ENCODE results near the gene EIF5B. TPM values are rescaled to one million over a fixed set of nuclear protein-coding genes. Genes with fewer than 3 reads are reported as not detected.

Gene EIF5B
- total RNA-seq, 2 experiments from 2014 or later: 71.6 to 75.3 TPM

- ChIA-PET CTCF (interaction anchor here (1.3 kb wide), 1 partner anchor 32 kb away, joined by 3 read pairs; no protein-coding TSS in a partner anchor), POLR2A (no interaction called here)
- intact Hi-C loops (cut with micrococcal nuclease): no loop called here
- Mint-ChIP-seq H3K27ac (peak overlapping the region; percentile 9), H3K9me3 (no peaks in the 10 kb centered on the region), H3K4me1 (ENCODE audit: low read depth) (peaks cover 4% of the 10 kb centered on the region), H3K4me3 (no peak overlapping the region), H3K36me3 (ENCODE audit: low read depth) (peaks cover 45% of the 10 kb centered on the region), H3K27me3 (no peaks in the 10 kb centered on the region)
- TF ChIP-seq, protein P1, sequence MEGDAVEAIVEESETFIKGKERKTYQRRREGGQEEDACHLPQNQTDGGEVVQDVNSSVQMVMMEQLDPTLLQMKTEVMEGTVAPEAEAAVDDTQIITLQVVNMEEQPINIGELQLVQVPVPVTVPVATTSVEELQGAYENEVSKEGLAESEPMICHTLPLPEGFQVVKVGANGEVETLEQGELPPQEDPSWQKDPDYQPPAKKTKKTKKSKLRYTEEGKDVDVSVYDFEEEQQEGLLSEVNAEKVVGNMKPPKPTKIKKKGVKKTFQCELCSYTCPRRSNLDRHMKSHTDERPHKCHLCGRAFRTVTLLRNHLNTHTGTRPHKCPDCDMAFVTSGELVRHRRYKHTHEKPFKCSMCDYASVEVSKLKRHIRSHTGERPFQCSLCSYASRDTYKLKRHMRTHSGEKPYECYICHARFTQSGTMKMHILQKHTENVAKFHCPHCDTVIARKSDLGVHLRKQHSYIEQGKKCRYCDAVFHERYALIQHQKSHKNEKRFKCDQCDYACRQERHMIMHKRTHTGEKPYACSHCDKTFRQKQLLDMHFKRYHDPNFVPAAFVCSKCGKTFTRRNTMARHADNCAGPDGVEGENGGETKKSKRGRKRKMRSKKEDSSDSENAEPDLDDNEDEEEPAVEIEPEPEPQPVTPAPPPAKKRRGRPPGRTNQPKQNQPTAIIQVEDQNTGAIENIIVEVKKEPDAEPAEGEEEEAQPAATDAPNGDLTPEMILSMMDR (IDR thresholded peaks at IDR 0.05): no peak
- DNase-seq (no peak), ATAC-seq (no peak)
These were observed 82.8 kb downstream of the EIF5B start for GRCh38 chr2:99420031-99420430.

GRCh38 chr2:99420751-99421299 lies 83.6 kb downstream of the EIF5B start:
- no peak overlapping the region for H3K4me3 Mint-ChIP-seq
- DNase-seq (no peak), ATAC-seq (no peak)
- H3K36me3 Mint-ChIP-seq (ENCODE audit: low read depth): peaks cover 45% of the 10 kb centered on the region
- H3K9me3 Mint-ChIP-seq: no peaks in the 10 kb centered on the region
- CTCF ChIA-PET: interaction anchor here (1.3 kb wide), 1 partner anchor 33 kb away, joined by 3 read pairs; no protein-coding TSS in a partner anchor
- intact Hi-C loops (cut with micrococcal nuclease): no loop called here
- H3K27ac Mint-ChIP-seq: peak overlapping the region; percentile 7
- peaks cover 4% of the 10 kb centered on the region for H3K4me1 Mint-ChIP-seq (ENCODE audit: low read depth)
- POLR2A ChIA-PET: no interaction called here
- H3K27me3 Mint-ChIP-seq: no peaks in the 10 kb centered on the region
- TF ChIP-seq, protein P1 (IDR thresholded peaks at IDR 0.05): no peak

DNA sequence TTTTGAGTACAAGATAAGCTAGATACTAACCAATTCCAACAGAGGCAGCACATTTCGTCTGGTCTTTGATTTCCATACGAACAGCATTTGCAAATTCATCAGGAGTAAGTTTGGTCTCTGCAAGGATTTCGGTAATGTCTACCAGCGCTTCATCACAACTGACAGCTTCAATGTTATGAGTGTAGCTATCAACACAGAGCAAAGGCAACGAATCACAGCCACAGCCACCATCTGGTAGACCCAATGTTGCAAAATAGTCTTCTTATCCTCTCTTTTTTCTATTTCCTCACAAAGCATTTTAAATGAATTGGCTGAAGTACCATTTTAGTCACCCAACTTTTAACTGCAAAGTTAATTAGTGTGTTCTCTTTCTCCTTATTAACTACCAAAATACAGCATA lies 84.3 kb downstream of the EIF5B start:
- Mint-ChIP-seq H3K9me3 (no peaks in the 10 kb centered on the region), H3K4me1 (ENCODE audit: low read depth) (peaks cover 4% of the 10 kb centered on the region), H3K27me3 (no peaks in the 10 kb centered on the region), H3K36me3 (ENCODE audit: low read depth) (peaks cover 41% of the 10 kb centered on the region), H3K27ac (no peak overlapping the region), H3K4me3 (no peak overlapping the region)
- ATAC-seq (no peak), DNase-seq (no peak)
- TF ChIP-seq, protein P1 (IDR thresholded peaks at IDR 0.05): no peak
- POLR2A ChIA-PET: no interaction called here
- intact Hi-C loops (cut with micrococcal nuclease): no loop called here
- CTCF ChIA-PET: interaction anchor here (1.3 kb wide), 1 partner anchor 34 kb away, joined by 3 read pairs; no protein-coding TSS in a partner anchor

DNA sequence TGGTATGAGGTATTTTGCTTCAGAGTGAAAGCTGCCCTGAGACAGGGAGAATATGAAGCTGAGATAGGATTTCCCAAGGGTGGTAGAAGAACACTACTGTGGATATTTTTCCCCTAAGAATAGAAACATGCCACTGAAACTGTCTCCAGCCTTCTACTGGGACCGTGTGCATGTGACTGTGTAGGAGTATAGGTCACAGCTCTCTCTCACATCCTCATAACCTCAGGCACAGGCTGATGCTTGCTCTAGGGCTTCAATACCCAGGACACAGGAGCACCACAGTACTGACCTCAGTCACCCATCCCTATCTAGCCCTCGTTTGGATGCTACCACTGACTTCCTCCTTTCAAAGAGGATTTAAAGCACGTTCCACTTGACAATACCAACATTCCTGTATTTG lies 85.4 kb downstream of the EIF5B start:
- Mint-ChIP-seq H3K27me3 (no peaks in the 10 kb centered on the region), H3K27ac (no peak overlapping the region), H3K36me3 (ENCODE audit: low read depth) (peaks cover 45% of the 10 kb centered on the region), H3K4me3 (no peak overlapping the region), H3K4me1 (ENCODE audit: low read depth) (peaks cover 4% of the 10 kb centered on the region), H3K9me3 (no peaks in the 10 kb centered on the region)
- CTCF ChIA-PET: no interaction called here
- DNase-seq (no peak), ATAC-seq (no peak)
- POLR2A ChIA-PET: no interaction called here
- intact Hi-C loops (cut with micrococcal nuclease): no loop called here
- TF ChIP-seq, protein P1 (IDR thresholded peaks at IDR 0.05): no peak

GRCh38 chr2:99424371-99424770 lies 87.2 kb downstream of the EIF5B start:
- peaks cover 44% of the 10 kb centered on the region for H3K36me3 Mint-ChIP-seq (ENCODE audit: low read depth)
- ATAC-seq: no peak
- H3K4me3 Mint-ChIP-seq: no peak overlapping the region
- peaks cover 4% of the 10 kb centered on the region for H3K4me1 Mint-ChIP-seq (ENCODE audit: low read depth)
- no peak overlapping the region for H3K27ac Mint-ChIP-seq
- ChIA-PET POLR2A (no interaction called here), CTCF (no interaction called here)
- TF ChIP-seq, protein P1 (IDR thresholded peaks at IDR 0.05): no peak
- H3K27me3 Mint-ChIP-seq: no peaks in the 10 kb centered on the region
- no peak for DNase-seq
- no peaks in the 10 kb centered on the region for H3K9me3 Mint-ChIP-seq
- intact Hi-C loops (cut with micrococcal nuclease): no loop called here

Data from activated CD8-positive, alpha-beta T cell treated with anti-CD3 and anti-CD28 coated beads for 36 hours (primary cell).